Peyer's patch (tissue), 4 donors: Measurements from ENCODE around the gene PFDN2. TPM values are rescaled to one million over a fixed set of nuclear protein-coding genes. Genes with fewer than 3 reads are reported as not detected.
A peak's percentile ranks its signal among the peaks of the same experiment; 100 is the strongest.

ENCODE experiments used
- DNase-seq, 3 donors: peaks; one replicate each; pipeline ENCODE4 v3.0.0-alpha.2; 2017 to 2019
- H3K27ac ChIP-seq, 4 donors: fragments of 200-600 bp; sonication (generic); one replicate each; pipeline ENCODE4 v1.5.1; 2016 to 2019
- H3K27me3 ChIP-seq, 2 donors: fragments of 200-600 bp; sonication (generic); one replicate each; pipeline ENCODE4 v1.5.1; 2019
- H3K36me3 ChIP-seq, 3 donors: fragments of 200-600 bp; sonication (generic); one replicate each; pipeline ENCODE4 v1.5.1; 2016 to 2019
- H3K4me1 ChIP-seq, 4 donors: fragments of 200-600 bp; sonication (generic); one replicate each; pipeline ENCODE4 v1.5.1; 2016 to 2019
- H3K4me3 ChIP-seq, 4 donors: fragments of 200-600 bp; sonication (generic); 1 replicate in 3 of 4; 2 replicates in 1 of 4; pipeline ENCODE4 v1.5.1; 2016 to 2019; ENCODE audit warnings: mild to moderate bottlenecking in 1 of 4
- H3K9me3 ChIP-seq, 4 donors: fragments of 200-600 bp; sonication (generic); one replicate each; pipeline ENCODE4 v1.5.1; 2016 to 2019; ENCODE audit warnings: mild to moderate bottlenecking in 1 of 4
- CTCF ChIP-seq, 6 experiments: fragments of 450-650 bp in 4 of 6; fragments of 200-600 bp in 2 of 6; sonication (generic) in 1 of 6; IDR thresholded peaks; one replicate each; pipeline ENCODE4 v1.5.1; 2017 to 2019; ENCODE audit warnings: antibody characterized with exemption in 6 of 6, mild to moderate bottlenecking in 3 of 6, moderate library complexity in 1 of 6
- POLR2A ChIP-seq, 2 donors: fragments of 450-650 bp; IDR thresholded peaks; one replicate each; pipeline ENCODE4 v1.5.1; 2017; ENCODE audit warnings: antibody characterized with exemption in 2 of 2, mild to moderate bottlenecking in 2 of 2, moderate library complexity in 2 of 2
- total RNA-seq, 4 donors: library from RNA; depleted of rRNA; stranded (reverse); fragments of >200 nt; gene quantifications; one replicate each; pipeline ENCODE4 v1.1.0, GENCODE V29; 2016

PFDN2 gene
- total RNA-seq, 4 donors from 2014 or later = 11.6 to 68.5 (median 15.2) TPM

GRCh38 chr1:161163793-161164192 lies 46.0 kb upstream of the PFDN2 start:
- H3K36me3 ChIP-seq = peaks cover 0 to 36% (median 0%) of the 10 kb centered on the region in 3 donors
- H3K4me1 ChIP-seq = peaks cover 0 to 52% (median 12%) of the 10 kb centered on the region in 4 donors
- TF ChIP-seq POLR2A (IDR thresholded peaks at IDR 0.05) (no peak), CTCF (IDR thresholded peaks at IDR 0.05) (no peak)
- DNase-seq = no peak
- no peak overlapping the region for H3K4me3 ChIP-seq
- no peak overlapping the region for H3K27ac ChIP-seq
- no peaks in the 10 kb centered on the region for H3K27me3 ChIP-seq
- H3K9me3 ChIP-seq = no peaks in the 10 kb centered on the region

GRCh38 chr1:161162806-161163205 lies 45.0 kb upstream of the PFDN2 start:
- H3K4me3 ChIP-seq = no peak overlapping the region
- TF ChIP-seq POLR2A (IDR thresholded peaks at IDR 0.05) = no peak
- no peak for TF ChIP-seq CTCF (IDR thresholded peaks at IDR 0.05)
- peaks cover 0 to 36% (median 0%) of the 10 kb centered on the region in 3 donors for H3K36me3 ChIP-seq
- no peaks in the 10 kb centered on the region for H3K9me3 ChIP-seq
- H3K27ac ChIP-seq = no peak overlapping the region
- no peak for DNase-seq
- H3K4me1 ChIP-seq = peaks cover 0 to 56% (median 12%) of the 10 kb centered on the region in 4 donors
- H3K27me3 ChIP-seq = no peaks in the 10 kb centered on the region

DNA sequence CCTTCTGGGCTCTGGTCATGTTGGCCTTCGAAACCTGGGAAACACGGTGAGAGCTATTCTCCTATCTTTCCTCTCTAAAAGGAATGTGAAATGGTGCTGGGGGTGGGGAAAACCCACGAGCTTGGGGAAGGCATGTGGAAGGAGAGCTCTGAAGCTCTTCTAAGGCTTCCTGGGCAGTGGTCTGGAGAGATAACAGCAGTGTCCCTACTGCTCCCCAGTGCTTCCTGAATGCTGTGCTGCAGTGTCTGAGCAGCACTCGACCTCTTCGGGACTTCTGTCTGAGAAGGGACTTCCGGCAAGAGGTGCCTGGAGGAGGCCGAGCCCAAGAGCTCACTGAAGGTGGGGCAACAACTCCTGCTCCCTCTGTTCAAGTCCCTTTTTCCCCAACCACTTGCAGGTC lies 44.2 kb upstream of the PFDN2 start:
- Histone ChIP-seq H3K27ac (no peak overlapping the region), H3K9me3 (no peaks in the 10 kb centered on the region), H3K4me3 (no peak overlapping the region), H3K27me3 (no peaks in the 10 kb centered on the region), H3K4me1 (peaks cover 0 to 48% (median 12%) of the 10 kb centered on the region in 4 donors), H3K36me3 (peaks cover 0 to 39% (median 0%) of the 10 kb centered on the region in 3 donors)
- TF ChIP-seq CTCF (IDR thresholded peaks at IDR 0.05) (no peak), POLR2A (IDR thresholded peaks at IDR 0.05) (no peak)
- DNase-seq = no peak

DNA sequence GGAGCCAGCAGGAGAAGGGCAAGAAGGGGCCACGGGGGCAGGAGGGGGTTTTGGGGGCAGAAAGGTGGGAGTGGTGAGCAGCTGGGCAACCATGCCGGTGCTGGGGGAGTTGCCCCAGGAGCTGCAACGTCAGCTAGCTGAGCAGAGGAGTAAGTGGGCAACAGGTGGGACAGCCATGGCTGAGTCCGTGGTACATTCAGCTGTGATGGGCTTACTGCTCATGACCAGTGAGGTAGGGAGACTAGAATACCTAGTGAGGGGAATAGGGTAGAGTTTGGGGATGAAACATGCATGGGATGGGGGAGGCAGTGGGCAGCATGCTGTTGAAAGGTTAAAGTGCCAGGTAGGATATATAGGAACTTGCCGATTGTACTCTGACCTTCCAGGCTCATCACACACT lies 43.8 kb upstream of the PFDN2 start:
- Histone ChIP-seq H3K4me3 (no peak overlapping the region), H3K27ac (no peak overlapping the region), H3K4me1 (peaks cover 0 to 44% (median 12%) of the 10 kb centered on the region in 4 donors), H3K27me3 (no peaks in the 10 kb centered on the region), H3K36me3 (peaks cover 0 to 43% (median 0%) of the 10 kb centered on the region in 3 donors), H3K9me3 (no peaks in the 10 kb centered on the region)
- no peak for DNase-seq
- TF ChIP-seq CTCF (IDR thresholded peaks at IDR 0.05) (no peak), POLR2A (IDR thresholded peaks at IDR 0.05) (no peak)

DNA sequence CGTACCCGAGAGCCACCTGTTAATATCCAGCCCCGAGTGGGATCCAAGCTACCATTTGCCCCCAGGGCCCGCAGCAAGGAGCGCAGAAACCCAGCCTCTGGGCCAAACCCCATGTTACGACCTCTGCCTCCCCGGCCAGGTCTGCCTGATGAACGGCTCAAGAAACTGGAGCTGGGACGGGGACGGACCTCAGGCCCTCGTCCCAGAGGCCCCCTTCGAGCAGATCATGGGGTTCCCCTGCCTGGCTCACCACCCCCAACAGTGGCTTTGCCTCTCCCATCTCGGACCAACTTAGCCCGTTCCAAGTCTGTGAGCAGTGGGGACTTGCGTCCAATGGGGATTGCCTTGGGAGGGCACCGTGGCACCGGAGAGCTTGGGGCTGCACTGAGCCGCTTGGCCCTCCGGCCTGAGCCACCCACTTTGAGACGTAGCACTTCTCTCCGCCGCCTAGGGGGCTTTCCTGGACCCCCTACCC lies 42.9 kb upstream of the PFDN2 start:
- Histone ChIP-seq H3K4me1 (peaks cover 0 to 44% (median 12%) of the 10 kb centered on the region in 4 donors), H3K36me3 (peaks cover 0 to 43% (median 0%) of the 10 kb centered on the region in 3 donors), H3K4me3 (no peak overlapping the region), H3K27me3 (no peaks in the 10 kb centered on the region), H3K27ac (no peak overlapping the region), H3K9me3 (no peaks in the 10 kb centered on the region)
- TF ChIP-seq CTCF (IDR thresholded peaks at IDR 0.05) (no peak), POLR2A (IDR thresholded peaks at IDR 0.05) (no peak)
- no peak for DNase-seq

GRCh38 chr1:161159913-161160243 lies 42.0 kb upstream of the PFDN2 start:
- Histone ChIP-seq H3K4me1 (peaks cover 0 to 41% (median 8%) of the 10 kb centered on the region in 4 donors), H3K36me3 (peaks cover 0 to 43% (median 0%) of the 10 kb centered on the region in 3 donors), H3K27me3 (no peaks in the 10 kb centered on the region), H3K27ac (peak overlapping the region; percentile 77 to 89 (median 85)), H3K9me3 (no peaks in the 10 kb centered on the region), H3K4me3 (peak overlapping the region; percentile 66 to 96 (median 90))
- TF ChIP-seq POLR2A (IDR thresholded peaks at IDR 0.05) (no peak), CTCF (IDR thresholded peaks at IDR 0.05) (no peak)
- no peak for DNase-seq
